ENCODE measurements around the gene POLR2L. TPM values are rescaled to one million over a fixed set of nuclear protein-coding genes. Genes with fewer than 3 reads are reported as not detected.
A peak's percentile ranks its signal among the peaks of the same experiment; 100 is the strongest.

Gene POLR2L
- total and polyA plus RNA-seq, 2 of the 13 experiments (the other 11 are each of a cell fraction or from before 2014, with no cell fraction given), result 104 to 114 TPM

GRCh38 chr11:843818-844692, 1.7 kb upstream of the POLR2L start (continued):
- TF ChIP-seq EP300 (IDR thresholded peaks at IDR 0.05; ENCODE audit: low read depth in 2 of 2, low read length in 2 of 2), result peak in 1 of 2 experiments; percentile 42; a peak in 1 of 4 replicates
- TF ChIP-seq EP300 (CRISPR knock-in tag; IDR thresholded peaks at IDR 0.05; ENCODE audit: borderline replicate concordance), result peak; percentile 41; the same call in 1 of the 2 replicates
- TF ChIP-seq KDM3A (CRISPR knock-in tag; IDR thresholded peaks at IDR 0.05; ENCODE audit: low read depth), result no peak
- TF ChIP-seq RAD21 (CRISPR knock-in tag; IDR thresholded peaks at IDR 0.05), result no peak
- TF ChIP-seq GRHL1 (CRISPR knock-in tag; conservative IDR thresholded peaks at IDR 0.05), result no peak
- peak; percentile 81 for TF ChIP-seq TFE3 (CRISPR knock-in tag; IDR thresholded peaks at IDR 0.05)
- TF ChIP-seq U2AF1 (optimal IDR thresholded peaks at IDR 0.05; ENCODE audit: low read depth, low read length), result no peak
- TF ChIP-seq MEIS1 (CRISPR knock-in tag; IDR thresholded peaks at IDR 0.05; ENCODE audit: borderline replicate concordance), result peak; percentile 20; the same call in 1 of the 2 replicates
- TF ChIP-seq ZNF687 (CRISPR knock-in tag; IDR thresholded peaks at IDR 0.05), result peak; percentile 96
- TF ChIP-seq ZNF333 (CRISPR knock-in tag; IDR thresholded peaks at IDR 0.05; ENCODE audit: borderline replicate concordance), result no peak
- TF ChIP-seq ZNF17 (CRISPR knock-in tag; IDR thresholded peaks at IDR 0.05), result no peak
- TF ChIP-seq ZC3H13 (CRISPR knock-in tag; IDR thresholded peaks at IDR 0.05), result peak; percentile 86; the same call in 1 of the 2 replicates
- no peak for TF ChIP-seq TGIF2 (CRISPR knock-in tag; IDR thresholded peaks at IDR 0.05)
- peak; percentile 63 for TF ChIP-seq POLR2G (IDR thresholded peaks at IDR 0.05; ENCODE audit: low read depth, low read length)
- peak; percentile 46; the same call in 1 of the 2 replicates for TF ChIP-seq POGZ (CRISPR knock-in tag; IDR thresholded peaks at IDR 0.05)
- peak; percentile 68; the same call in 1 of the 2 replicates for TF ChIP-seq ZSCAN21 (CRISPR knock-in tag; IDR thresholded peaks at IDR 0.05; ENCODE audit: borderline replicate concordance)
- TF ChIP-seq CBX5 (CRISPR knock-in tag; IDR thresholded peaks at IDR 0.05; ENCODE audit: borderline replicate concordance), result no peak; the same call in 1 of the 2 replicates
- TF ChIP-seq ZNF276 (CRISPR knock-in tag; IDR thresholded peaks at IDR 0.05; ENCODE audit: low read depth), result peak; percentile 68; the same call in 1 of the 2 replicates
- no peak for TF ChIP-seq FOXK1 (CRISPR knock-in tag; IDR thresholded peaks at IDR 0.05; ENCODE audit: borderline replicate concordance, low read depth)
